K562 (cell line): ENCODE results near the gene TNFSF18. TPM values are rescaled to one million over a fixed set of nuclear protein-coding genes. Genes with fewer than 3 reads are reported as not detected.

Source experiments
- ATAC-seq: fragments of 200-7000 bp; cut with Tn5 transposase; 3 replicates; pipeline ENCODE4 v1.9.1; 2020; ENCODE audit warnings: moderate library complexity
- BruUV-seq: library from RNA; stranded (reverse); fragments of 400-500 nt; replicated peaks from 2 replicates; lab custom pipeline; 2021; lab: Mats Ljungman, UMichigan
- CTCF ChIA-PET: fragments of 300-600 bp; formaldehyde crosslinking; extraction: SDS; loops from one replicate; lab custom pipeline; 2021; ENCODE audit warnings: low intra/inter-chr PET ratio; lab: Yijun Ruan, JAX
- POLR2A ChIA-PET: fragments of 300-600, 350-650 bp; sonication (Branson Sonifier 250); formaldehyde crosslinking; extraction: SDS; loops from one replicate; lab custom pipeline; 2021; ENCODE audit warnings: antibody characterized with exemption, inconsistent platforms; lab: Yijun Ruan, JAX
- DNase-seq, 4 experiments: peaks; one replicate each; pipeline versions ENCODE4 v3.0.0 to v3.0.0-alpha.2; 2011 to 2018; ENCODE audit warnings: low spot score in 3 of 4, mixed read lengths in 3 of 4; ENCODE audit errors: extremely low read depth in 1 of 4
- FAIRE-seq: peaks from 2 replicates; lab custom pipeline; 2011; peaks lifted over from hg19 to GRCh38; lab: Jason Lieb, UNC
- H2AFZ ChIP-seq: 2 replicates; pipeline ENCODE4 v1.6.0; 2011; ENCODE audit warnings: low read depth, low read length, control low read depth, inconsistent platforms
- H3K27ac ChIP-seq: fragments of 200-600 bp; 3 replicates; pipeline ENCODE4 v1.8.0; 2011; ENCODE audit warnings: low read depth, mild to moderate bottlenecking, control low read depth, inconsistent platforms, low read length, moderate library complexity, mixed read lengths; ENCODE audit errors: extremely low read depth
- H3K27me3 ChIP-seq, 2 experiments: fragments of 300-600 bp in 1 of 2; 2 replicates in 1 of 2; 3 replicates in 1 of 2; pipeline versions ENCODE4 v1.6.0 to v1.8.0; 2011; ENCODE audit warnings: inconsistent platforms in 2 of 2, low read length in 2 of 2, mild to moderate bottlenecking in 1 of 2, mixed read lengths in 1 of 2, moderate library complexity in 1 of 2; ENCODE audit not compliant: control insufficient read depth in 2 of 2, insufficient read depth in 2 of 2
- H3K36me3 ChIP-seq: fragments of 300-600 bp; 3 replicates; pipeline ENCODE4 v1.8.0; 2011; ENCODE audit warnings: mild to moderate bottlenecking, low read length, inconsistent platforms; ENCODE audit not compliant: control insufficient read depth, insufficient read depth
- H3K4me1 ChIP-seq, 2 experiments: fragments of 200-600 bp in 1 of 2; replicated peaks in 1 of 2; 2 replicates in 1 of 2; 3 replicates in 1 of 2; pipeline versions ENCODE4 v1.5.1 to v1.8.0; 2011; ENCODE audit warnings: inconsistent platforms in 2 of 2, low read length in 2 of 2, mild to moderate bottlenecking in 1 of 2, mixed read lengths in 1 of 2, moderate library complexity in 1 of 2; ENCODE audit not compliant: control insufficient read depth in 2 of 2, insufficient read depth in 2 of 2
- H3K4me2 ChIP-seq: 2 replicates; pipeline ENCODE4 v1.6.1; 2011; ENCODE audit warnings: low read length, control low read depth, inconsistent platforms, mixed read lengths; ENCODE audit not compliant: insufficient read depth
- H3K4me3 ChIP-seq: fragments of 200-600 bp; sonication (generic), shearing (Covaris generic); 2 replicates; pipeline ENCODE4 v1.5.1; 2016; ENCODE audit warnings: control low read depth, inconsistent platforms
- H3K79me2 ChIP-seq: fragments of 200-600 bp; 3 replicates; pipeline ENCODE4 v1.8.0; 2011; ENCODE audit warnings: low read length, inconsistent platforms; ENCODE audit not compliant: control insufficient read depth, insufficient read depth
- H3K9ac ChIP-seq, 2 experiments: 2 replicates each; pipeline versions ENCODE4 v1.6.0 to v1.6.1; 2011; ENCODE audit warnings: low read depth in 2 of 2, low read length in 2 of 2, control low read depth in 1 of 2, inconsistent platforms in 1 of 2, mild to moderate bottlenecking in 1 of 2, mixed read lengths in 1 of 2; ENCODE audit not compliant: insufficient read depth in 1 of 2
- H3K9me1 ChIP-seq: one replicate; pipeline ENCODE4 v1.6.0; 2011; ENCODE audit warnings: inconsistent platforms, mild to moderate bottlenecking, low read length, moderate library complexity; ENCODE audit not compliant: control insufficient read depth, insufficient read depth
- H3K9me3 ChIP-seq: replicated peaks from 2 replicates; pipeline ENCODE4 v1.5.1; 2011; ENCODE audit warnings: low read depth, low read length, inconsistent platforms; ENCODE audit not compliant: control insufficient read depth, insufficient read depth
- H4K20me1 ChIP-seq: replicated peaks from 2 replicates; pipeline ENCODE4 v1.6.1; 2011; ENCODE audit warnings: low read length, inconsistent platforms, mixed read lengths; ENCODE audit not compliant: control insufficient read depth, insufficient read depth
- BRCA1 ChIP-seq, 2 experiments: fragments of 450-650 bp in 1 of 2; sonication (generic) in 1 of 2; formaldehyde crosslinking in 1 of 2; IDR thresholded peaks; 2 replicates each; pipeline versions ENCODE4 v1.5.0 to v1.6.1; 2017 to 2020; ENCODE audit warnings: mild to moderate bottlenecking in 1 of 2, missing genetic modification reagents in 1 of 2
- C11orf30 ChIP-seq: fragments of 450-650 bp; IDR thresholded peaks from 2 replicates; pipeline ENCODE4 v1.6.1; 2016; ENCODE audit warnings: low read depth, mild to moderate bottlenecking
- ETV1 ChIP-seq: fragments of 450-650 bp; conservative IDR thresholded peaks from 2 replicates; pipeline ENCODE4 v1.6.1; 2016; ENCODE audit warnings: missing genetic modification characterization, control low read depth, low read depth, missing compliant biosample characterization
- MAFF ChIP-seq: IDR thresholded peaks from 2 replicates; pipeline ENCODE4 v1.6.1; 2012; ENCODE audit warnings: low read length, improper control_type of control experiment
- MAFG ChIP-seq: fragments of 450-650 bp; conservative IDR thresholded peaks from 2 replicates; pipeline ENCODE4 v1.6.1; 2016; ENCODE audit warnings: missing genetic modification characterization, missing compliant biosample characterization
- MAFK ChIP-seq: IDR thresholded peaks from 2 replicates; pipeline ENCODE4 v1.6.1; 2011; ENCODE audit warnings: low read length, improper control_type of control experiment
- MTA1 ChIP-seq: fragments of 450-650 bp; IDR thresholded peaks from 2 replicates; pipeline ENCODE4 v1.6.1; 2017; ENCODE audit warnings: borderline replicate concordance
- SNRNP70 ChIP-seq: fragments of 200-400 bp; formaldehyde crosslinking; optimal IDR thresholded peaks from 2 replicates; pipeline ENCODE3; 2017; ENCODE audit warnings: low read depth, low read length
- SOX6 ChIP-seq: fragments of 450-650 bp; IDR thresholded peaks from 2 replicates; pipeline ENCODE4 v1.6.1; 2014; ENCODE audit warnings: mild to moderate bottlenecking
- TSC22D4 ChIP-seq: fragments of 450-650 bp; IDR thresholded peaks from 2 replicates; pipeline ENCODE4 v1.6.1; 2016; ENCODE audit warnings: missing genetic modification characterization, missing biosample characterization, control low read depth
- WHSC1 ChIP-seq: IDR thresholded peaks from one replicate; pipeline ENCODE4 v1.6.1; 2012; ENCODE audit warnings: low read length, control low read depth, inconsistent platforms
- ZNF280B ChIP-seq: fragments of 250-450 bp; sonication (Bioruptor Pico); IDR thresholded peaks from 2 replicates; pipeline ENCODE4 v1.5.1; 2021; ENCODE audit warnings: mild to moderate bottlenecking
- ZNF316 ChIP-seq: fragments of 450-650 bp; IDR thresholded peaks from 2 replicates; pipeline ENCODE4 v1.6.1; 2016
- ZNF764 ChIP-seq: fragments of 250-450 bp; sonication (Bioruptor Pico); IDR thresholded peaks from 2 replicates; pipeline ENCODE4 v1.4.0; 2020; ENCODE audit warnings: low read depth, mild to moderate bottlenecking, moderate library complexity
- ZNF780A ChIP-seq: fragments of 250-450 bp; sonication (Bioruptor Pico); IDR thresholded peaks from 2 replicates; pipeline ENCODE4 v1.5.0; 2021; ENCODE audit warnings: mild to moderate bottlenecking
- WGBS: fragments of 100-300 bp; shearing (Covaris generic); methylation state at CpG from one replicate; pipeline ENCODE4 v1.1.6; 2016; ENCODE audit warnings: low coverage, mixed read lengths; ENCODE audit not compliant: insufficient coverage; ENCODE audit errors: missing lambda C conversion rate; 5-methylcytosine and 5-hydroxymethylcytosine counted together
- in situ Hi-C: fragments of 300-500 bp; cut with MboI; formaldehyde crosslinking; loops from 4 replicates; pipeline ENCODE4 v1.15.0; 2018; ENCODE audit warnings: inconsistent platforms, mixed read lengths
- intact Hi-C: fragments of 100-400 bp; cut with micrococcal nuclease; formaldehyde crosslinking; loops from 2 replicates; pipeline ENCODE4 v1.14.2; 2022
- polyA plus RNA-seq, 8 experiments: library from polyadenylated mRNA; depleted of rRNA in 4 of 8; stranded (reverse) in 5 of 8; unstranded in 3 of 8; fragments of >200 nt; fragmentation: Nextera tagmentation in 2 of 8; fragmentation: Illumina TruSeq in 1 of 8; extraction: Ambion mirVana in 2 of 8; extraction: Trizol in 1 of 8; gene quantifications; 2 replicates each; pipeline versions ENCODE4 v1.2.1 to v1.2.3, GENCODE V29; 2011 to 2014; ENCODE audit warnings: inconsistent platforms in 1 of 8, missing spikeins in 1 of 8
- total RNA-seq, 7 experiments: library from RNA; depleted of rRNA in 6 of 7; stranded (reverse); fragments of >200 nt in 6 of 7; fragmentation: Illumina TruSeq in 2 of 7; extraction: Trizol in 2 of 7; gene quantifications; 2 replicates each; pipeline versions ENCODE4 v1.2.1 to v1.2.3, GENCODE V29; 2011 to 2021; ENCODE audit warnings: low replicate concordance in 1 of 7
- TF ChIP-seq, protein P1 (sequence below): sonication (generic); formaldehyde crosslinking; IDR thresholded peaks from 2 replicates; pipeline ENCODE4 v1.5.0; 2020; ENCODE audit warnings: missing genetic modification reagents

Gene TNFSF18
- total and polyA plus RNA-seq, 9 of the 15 experiments (the other 6 are each of a cell fraction or from before 2014, with no cell fraction given) = not detected

- ATAC-seq (no peak), FAIRE-seq (no peak), DNase-seq (no peak)
- H3K4me3 ChIP-seq = no peak overlapping the region
- in situ Hi-C loops (no loop called here), intact Hi-C loops (no loop called here)
- WGBS = 0% methylated on average over 4 of the region's 4 CpGs
- ChIA-PET CTCF (no interaction called here), POLR2A (no interaction called here)
- no peaks in the 10 kb centered on the region for H3K9me3 ChIP-seq
- no peaks in the 10 kb centered on the region for H3K36me3 ChIP-seq
- TF ChIP-seq MAFK = peak; percentile 60
- no peak for TF ChIP-seq BRCA1 (IDR thresholded peaks at IDR 0.05)
- TF ChIP-seq BRCA1 (CRISPR knock-in tag; IDR thresholded peaks at IDR 0.05) = no peak
- peak; percentile 55 for TF ChIP-seq MAFF
- TF ChIP-seq ETV1 (tag) = no peak
- no peak for TF ChIP-seq MTA1
- no peak for TF ChIP-seq ZNF280B (CRISPR knock-in tag)
- TF ChIP-seq TSC22D4 = no peak
- TF ChIP-seq ZNF780A (CRISPR knock-in tag) = no peak
- TF ChIP-seq, protein P1, sequence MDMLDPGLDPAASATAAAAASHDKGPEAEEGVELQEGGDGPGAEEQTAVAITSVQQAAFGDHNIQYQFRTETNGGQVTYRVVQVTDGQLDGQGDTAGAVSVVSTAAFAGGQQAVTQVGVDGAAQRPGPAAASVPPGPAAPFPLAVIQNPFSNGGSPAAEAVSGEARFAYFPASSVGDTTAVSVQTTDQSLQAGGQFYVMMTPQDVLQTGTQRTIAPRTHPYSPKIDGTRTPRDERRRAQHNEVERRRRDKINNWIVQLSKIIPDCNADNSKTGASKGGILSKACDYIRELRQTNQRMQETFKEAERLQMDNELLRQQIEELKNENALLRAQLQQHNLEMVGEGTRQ (CRISPR knock-in tag) = no peak
- peak; percentile 91 for TF ChIP-seq ZNF316
- TF ChIP-seq MAFG (tag) = peak; percentile 85
- TF ChIP-seq SOX6 = no peak
- TF ChIP-seq ZNF764 = no peak
- TF ChIP-seq WHSC1 = no peak
- TF ChIP-seq SNRNP70 = no peak
- peak; percentile 78 for TF ChIP-seq C11orf30
- H3K27ac ChIP-seq = no peak overlapping the region
- no peak overlapping the region for H2AFZ ChIP-seq
- H3K4me1 ChIP-seq = no peaks in the 10 kb centered on the region
- no peaks in the 10 kb centered on the region for H4K20me1 ChIP-seq
- H3K4me2 ChIP-seq = no peak overlapping the region
- no peaks in the 10 kb centered on the region for H3K27me3 ChIP-seq
- no peaks in the 10 kb centered on the region for H3K79me2 ChIP-seq
- no peaks in the 10 kb centered on the region for H3K9me1 ChIP-seq
- H3K9ac ChIP-seq = no peak overlapping the region
- no TSS peak for BruUV-seq
Measured at GRCh38 chr1:173094541-173094940, 43.8 kb upstream of the TNFSF18 start.
